Transverse colon (tissue), 3 donors: ENCODE results near the gene MAMSTR.

Experiments
- POLR2A ChIP-seq: fragments of 450-650 bp; IDR thresholded peaks from one replicate; pipeline ENCODE4 v1.6.1; 2016; ENCODE audit warnings: antibody characterized with exemption, mild to moderate bottlenecking, moderate library complexity
- TF ChIP-seq, protein P1 (sequence below), 5 experiments: fragments of 200-600 bp in 3 of 5; fragments of 450-650 bp in 2 of 5; sonication (generic) in 3 of 5; IDR thresholded peaks; 1 replicate in 2 of 5; 2 replicates in 3 of 5; pipeline ENCODE4 v1.5.1; 2016 to 2017; ENCODE audit warnings: antibody characterized with exemption in 5 of 5, inconsistent platforms in 3 of 5, mild to moderate bottlenecking in 2 of 5, moderate library complexity in 1 of 5

DNA sequence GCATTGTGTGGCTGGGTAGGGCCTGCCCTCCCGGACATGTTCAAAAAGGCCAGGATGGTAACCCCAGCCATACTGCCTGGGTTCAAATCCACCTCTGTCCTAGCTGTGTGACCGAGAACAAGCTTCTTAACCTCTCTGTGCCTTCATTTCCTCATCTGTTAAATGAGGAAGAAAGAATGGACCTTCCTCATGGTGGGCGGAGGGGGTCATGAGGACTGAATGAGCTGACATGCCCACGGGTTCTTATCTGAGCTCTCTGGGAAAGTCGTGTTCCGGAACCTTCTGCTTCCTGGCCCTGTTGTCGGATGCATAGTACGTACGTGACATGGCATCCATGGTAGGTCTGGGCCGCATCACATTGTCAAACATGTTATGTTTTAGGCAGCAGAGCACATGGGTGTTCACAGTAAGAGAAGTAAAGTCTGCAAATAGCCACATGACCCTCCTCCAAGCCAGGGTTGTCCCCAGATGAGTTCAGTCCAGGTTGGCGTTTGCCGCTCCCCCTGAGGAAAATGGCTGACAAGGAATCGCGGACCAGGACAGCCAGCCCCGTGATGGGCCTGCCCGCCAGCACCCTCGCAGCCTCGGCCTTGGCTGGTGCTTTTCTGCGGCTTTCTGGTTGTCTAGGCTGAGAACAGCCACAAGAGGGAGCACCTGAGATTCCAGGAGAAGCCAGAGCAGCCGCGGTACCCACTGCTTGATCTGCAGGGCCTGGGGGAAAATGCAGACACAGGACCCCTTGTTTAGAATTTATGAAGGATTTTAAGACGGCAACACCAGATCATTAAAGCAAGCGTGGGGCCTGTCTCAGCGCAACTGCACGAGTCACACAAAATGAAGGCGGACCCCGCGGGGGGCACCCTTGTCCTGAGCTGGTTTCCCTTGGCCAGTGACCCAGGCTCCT lies 44.4 kb downstream of the MAMSTR start:
- TF ChIP-seq POLR2A, result no peak
- TF ChIP-seq, protein P1, sequence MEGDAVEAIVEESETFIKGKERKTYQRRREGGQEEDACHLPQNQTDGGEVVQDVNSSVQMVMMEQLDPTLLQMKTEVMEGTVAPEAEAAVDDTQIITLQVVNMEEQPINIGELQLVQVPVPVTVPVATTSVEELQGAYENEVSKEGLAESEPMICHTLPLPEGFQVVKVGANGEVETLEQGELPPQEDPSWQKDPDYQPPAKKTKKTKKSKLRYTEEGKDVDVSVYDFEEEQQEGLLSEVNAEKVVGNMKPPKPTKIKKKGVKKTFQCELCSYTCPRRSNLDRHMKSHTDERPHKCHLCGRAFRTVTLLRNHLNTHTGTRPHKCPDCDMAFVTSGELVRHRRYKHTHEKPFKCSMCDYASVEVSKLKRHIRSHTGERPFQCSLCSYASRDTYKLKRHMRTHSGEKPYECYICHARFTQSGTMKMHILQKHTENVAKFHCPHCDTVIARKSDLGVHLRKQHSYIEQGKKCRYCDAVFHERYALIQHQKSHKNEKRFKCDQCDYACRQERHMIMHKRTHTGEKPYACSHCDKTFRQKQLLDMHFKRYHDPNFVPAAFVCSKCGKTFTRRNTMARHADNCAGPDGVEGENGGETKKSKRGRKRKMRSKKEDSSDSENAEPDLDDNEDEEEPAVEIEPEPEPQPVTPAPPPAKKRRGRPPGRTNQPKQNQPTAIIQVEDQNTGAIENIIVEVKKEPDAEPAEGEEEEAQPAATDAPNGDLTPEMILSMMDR (IDR thresholded peaks at IDR 0.05), result peak; percentile 87 to 90 (median 88)
